Endothelial cell (in vitro differentiated cells): ENCODE data around the gene LETM1. TPM values are rescaled to one million over a fixed set of nuclear protein-coding genes. Genes with fewer than 3 reads are reported as not detected.

Experiments
- DNase-seq: peaks from one replicate; pipeline ENCODE4 v3.0.0; 2021; ENCODE audit warnings: low spot score
- H3K27ac Mint-ChIP-seq: one replicate; pipeline ENCODE4 v1.8.0; 2021; ENCODE audit warnings: mixed read lengths, inconsistent platforms; ENCODE audit not compliant: unreplicated experiment
- H3K27me3 Mint-ChIP-seq: one replicate; pipeline ENCODE4 v1.8.0; 2021; ENCODE audit warnings: mild to moderate bottlenecking, moderate library complexity, mixed read lengths, inconsistent platforms; ENCODE audit not compliant: unreplicated experiment
- H3K36me3 Mint-ChIP-seq: one replicate; pipeline ENCODE4 v1.8.0; 2021; ENCODE audit warnings: mild to moderate bottlenecking, low read depth, mixed read lengths, inconsistent platforms; ENCODE audit not compliant: unreplicated experiment
- H3K4me1 Mint-ChIP-seq: one replicate; pipeline ENCODE4 v1.8.0; 2021; ENCODE audit warnings: mild to moderate bottlenecking, mixed read lengths, inconsistent platforms; ENCODE audit not compliant: unreplicated experiment
- H3K4me3 Mint-ChIP-seq: one replicate; pipeline ENCODE4 v1.8.0; 2021; ENCODE audit warnings: mild to moderate bottlenecking, mixed read lengths, inconsistent platforms; ENCODE audit not compliant: unreplicated experiment
- H3K9me3 Mint-ChIP-seq: one replicate; pipeline ENCODE4 v1.8.0; 2021; ENCODE audit warnings: mixed read lengths, inconsistent platforms; ENCODE audit not compliant: unreplicated experiment
- total RNA-seq: library from RNA; stranded (reverse); fragmentation: NEBNext Ultra II Directional; extraction: Animal tissue kit (Norgen Biotek cat#: 25700); gene quantifications from one replicate; pipeline ENCODE4 v1.2.1, GENCODE V29; 2021; ENCODE audit not compliant: unreplicated experiment
- TF ChIP-seq, protein P1 (sequence below): fragments of 200-600 bp; sonication (generic); IDR thresholded peaks from one replicate; pipeline ENCODE4 v1.5.0; 2021; ENCODE audit warnings: antibody characterized with exemption; ENCODE audit not compliant: unreplicated experiment

The LETM1 gene
- total RNA-seq, 1 donor from 2014 or later = 37.1 TPM

DNA sequence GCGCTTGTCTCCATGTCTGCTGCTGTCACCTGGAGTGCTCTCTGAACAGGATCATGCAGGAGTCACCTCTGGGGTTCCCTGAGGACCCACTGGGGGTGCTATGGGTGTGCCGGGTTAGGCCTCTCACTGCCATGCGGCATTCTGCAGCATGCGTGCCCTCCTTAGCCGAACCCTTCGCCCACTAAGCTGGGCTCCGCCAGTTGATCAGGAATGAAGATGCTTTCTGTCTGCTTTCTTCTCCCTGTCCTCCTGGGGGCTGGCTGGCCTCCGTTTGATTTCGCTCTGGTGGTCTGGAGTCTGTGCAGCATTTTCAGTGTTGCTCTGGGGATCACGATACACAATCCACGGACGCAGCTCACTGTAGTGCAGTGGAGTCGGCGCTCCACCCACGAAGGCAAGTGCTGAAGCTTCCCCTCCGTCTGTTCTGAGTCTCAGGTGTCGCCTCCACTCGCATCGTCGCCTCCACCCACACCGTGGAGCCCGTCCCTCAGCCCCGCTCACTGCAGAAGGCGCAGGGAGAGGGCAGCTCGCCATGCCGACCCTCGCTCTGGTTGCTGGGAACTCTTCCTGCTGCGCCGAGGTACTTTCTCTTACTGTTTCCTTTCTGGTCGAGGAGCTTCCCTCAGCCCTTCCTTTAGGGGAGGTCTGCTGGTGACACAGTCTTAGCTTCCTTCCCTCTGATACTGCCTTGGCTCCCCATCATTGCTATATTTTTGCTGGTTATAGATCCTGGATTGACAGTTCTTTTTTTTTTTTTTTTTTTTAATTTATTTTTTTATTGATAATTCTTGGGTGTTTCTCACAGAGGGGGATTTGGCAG is 29.2 kb downstream of the LETM1 start:
- TF ChIP-seq, protein P1, sequence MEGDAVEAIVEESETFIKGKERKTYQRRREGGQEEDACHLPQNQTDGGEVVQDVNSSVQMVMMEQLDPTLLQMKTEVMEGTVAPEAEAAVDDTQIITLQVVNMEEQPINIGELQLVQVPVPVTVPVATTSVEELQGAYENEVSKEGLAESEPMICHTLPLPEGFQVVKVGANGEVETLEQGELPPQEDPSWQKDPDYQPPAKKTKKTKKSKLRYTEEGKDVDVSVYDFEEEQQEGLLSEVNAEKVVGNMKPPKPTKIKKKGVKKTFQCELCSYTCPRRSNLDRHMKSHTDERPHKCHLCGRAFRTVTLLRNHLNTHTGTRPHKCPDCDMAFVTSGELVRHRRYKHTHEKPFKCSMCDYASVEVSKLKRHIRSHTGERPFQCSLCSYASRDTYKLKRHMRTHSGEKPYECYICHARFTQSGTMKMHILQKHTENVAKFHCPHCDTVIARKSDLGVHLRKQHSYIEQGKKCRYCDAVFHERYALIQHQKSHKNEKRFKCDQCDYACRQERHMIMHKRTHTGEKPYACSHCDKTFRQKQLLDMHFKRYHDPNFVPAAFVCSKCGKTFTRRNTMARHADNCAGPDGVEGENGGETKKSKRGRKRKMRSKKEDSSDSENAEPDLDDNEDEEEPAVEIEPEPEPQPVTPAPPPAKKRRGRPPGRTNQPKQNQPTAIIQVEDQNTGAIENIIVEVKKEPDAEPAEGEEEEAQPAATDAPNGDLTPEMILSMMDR = no peak
- Mint-ChIP-seq H3K27me3 (peaks cover 3% of the 10 kb centered on the region), H3K36me3 (peaks cover 41% of the 10 kb centered on the region), H3K27ac (peak overlapping the region; percentile 64), H3K9me3 (peaks cover 3% of the 10 kb centered on the region), H3K4me3 (peak overlapping the region; percentile 42), H3K4me1 (peaks cover 4% of the 10 kb centered on the region)
- no peak for DNase-seq

DNA sequence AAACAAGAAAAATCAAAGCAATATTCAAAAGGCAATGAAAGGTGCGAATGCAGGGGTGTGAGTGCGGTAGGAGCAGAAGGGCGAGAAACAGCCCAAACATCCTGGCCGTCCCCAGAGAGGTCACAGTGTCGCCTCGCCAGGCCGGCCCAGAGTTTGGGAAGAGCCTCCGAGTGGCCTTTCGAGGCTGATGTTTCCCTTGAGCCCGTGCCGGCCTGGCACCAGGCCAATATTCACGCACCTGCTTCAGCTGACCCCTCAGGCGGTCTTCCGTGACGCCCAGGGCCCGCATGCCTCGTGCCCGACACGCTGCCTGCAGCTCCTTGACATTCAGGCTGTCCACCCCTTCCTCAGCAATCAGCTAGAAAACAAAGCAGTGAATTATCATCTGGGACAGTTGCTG is 30.6 kb downstream of the LETM1 start:
- Mint-ChIP-seq H3K4me3 (no peak overlapping the region), H3K9me3 (peaks cover 3% of the 10 kb centered on the region), H3K27me3 (peaks cover 3% of the 10 kb centered on the region), H3K36me3 (peaks cover 34% of the 10 kb centered on the region), H3K4me1 (peaks cover 4% of the 10 kb centered on the region), H3K27ac (peak overlapping the region; percentile 48)
- TF ChIP-seq, protein P1 = no peak
- no peak for DNase-seq

DNA sequence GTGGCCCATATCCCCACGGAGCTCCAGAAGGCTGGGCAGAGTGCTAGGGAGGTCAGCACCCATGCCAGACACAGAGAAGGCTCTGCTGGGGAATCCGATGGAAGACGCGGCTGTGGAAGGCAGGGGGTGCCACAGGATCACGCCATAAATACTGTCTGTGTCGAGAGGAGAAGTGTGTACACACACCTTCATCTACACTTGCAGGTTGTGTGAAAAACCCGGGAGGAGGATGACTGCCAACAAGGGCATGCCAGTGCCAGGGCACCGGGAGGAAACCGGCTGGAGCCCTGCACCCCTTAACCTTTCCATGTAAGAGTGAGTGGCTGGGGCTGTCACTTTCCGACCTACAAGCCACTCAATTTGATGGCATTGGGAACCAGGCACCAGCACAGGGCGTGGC is 31.2 kb downstream of the LETM1 start:
- DNase-seq = no peak
- Mint-ChIP-seq H3K36me3 (peaks cover 35% of the 10 kb centered on the region), H3K27ac (no peak overlapping the region), H3K27me3 (peaks cover 3% of the 10 kb centered on the region), H3K4me3 (no peak overlapping the region), H3K9me3 (peaks cover 1% of the 10 kb centered on the region), H3K4me1 (peaks cover 4% of the 10 kb centered on the region)
- TF ChIP-seq, protein P1 = no peak

DNA sequence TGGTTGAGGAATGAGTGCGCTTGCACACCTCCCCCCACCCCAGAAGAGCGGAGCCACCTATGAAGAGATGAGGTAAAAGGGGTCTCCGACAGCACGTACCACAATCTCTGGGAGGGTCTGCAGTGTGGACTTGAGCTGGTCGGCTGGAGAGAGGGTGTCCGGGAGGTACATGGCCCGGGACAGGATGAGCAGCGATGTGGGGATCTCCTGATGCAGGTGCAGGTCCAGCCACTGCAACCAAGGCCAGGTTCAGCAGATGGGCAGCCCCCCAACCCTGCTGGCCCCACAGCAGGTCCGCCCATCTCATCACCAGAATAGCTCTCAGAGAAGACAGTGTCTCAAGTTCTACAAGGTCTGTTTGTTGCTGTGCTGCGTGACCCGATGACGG is 32.4 kb downstream of the LETM1 start:
- Mint-ChIP-seq H3K4me1 (peaks cover 4% of the 10 kb centered on the region), H3K27ac (no peak overlapping the region), H3K36me3 (peaks cover 36% of the 10 kb centered on the region), H3K4me3 (no peak overlapping the region), H3K27me3 (peaks cover 6% of the 10 kb centered on the region), H3K9me3 (no peaks in the 10 kb centered on the region)
- no peak for DNase-seq
- TF ChIP-seq, protein P1 = no peak
